MV-4-11 (cell line): ENCODE data around the gene KREMEN2.

Experiments used
- DNase-seq: peaks from one replicate; lab custom pipeline; 2025; lab: John Stamatoyannopoulos, UW

KREMEN2 gene

DNA sequence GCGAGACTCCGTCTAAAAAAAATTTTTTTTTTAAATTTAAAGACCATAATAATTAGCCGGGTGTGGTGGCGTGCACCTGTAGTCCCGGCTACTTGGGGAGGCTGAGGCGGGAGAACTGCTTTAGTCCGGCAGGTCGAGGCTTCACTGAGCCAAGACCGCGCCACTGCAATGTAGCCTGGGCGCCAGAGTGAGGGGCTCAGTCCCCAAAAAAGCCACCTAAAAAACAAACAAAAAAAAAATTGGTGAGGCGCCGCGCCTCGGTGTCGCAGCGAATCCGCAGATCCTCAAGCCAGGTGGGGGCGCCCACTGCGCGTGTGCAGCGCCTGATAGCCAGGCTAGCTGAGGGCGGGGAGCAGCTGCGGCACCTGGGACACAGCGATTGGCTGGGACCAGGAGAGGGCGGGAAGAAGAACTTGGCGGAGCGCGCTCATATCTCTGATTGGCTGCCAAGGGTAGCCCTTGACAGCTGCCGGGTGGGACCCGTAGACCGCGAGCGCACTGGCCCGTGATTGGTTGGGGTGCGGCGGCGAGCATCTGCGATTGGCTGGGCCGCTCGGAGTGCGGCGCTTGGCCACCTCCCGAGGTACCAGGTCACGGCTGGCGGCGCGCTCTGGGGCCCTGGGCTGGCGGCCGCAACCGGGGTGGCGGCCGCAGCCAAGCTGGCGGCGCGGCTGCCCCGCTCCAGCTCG, 39.7 kb downstream of the KREMEN2 start:
- peak; percentile 99 for DNase-seq

DNA sequence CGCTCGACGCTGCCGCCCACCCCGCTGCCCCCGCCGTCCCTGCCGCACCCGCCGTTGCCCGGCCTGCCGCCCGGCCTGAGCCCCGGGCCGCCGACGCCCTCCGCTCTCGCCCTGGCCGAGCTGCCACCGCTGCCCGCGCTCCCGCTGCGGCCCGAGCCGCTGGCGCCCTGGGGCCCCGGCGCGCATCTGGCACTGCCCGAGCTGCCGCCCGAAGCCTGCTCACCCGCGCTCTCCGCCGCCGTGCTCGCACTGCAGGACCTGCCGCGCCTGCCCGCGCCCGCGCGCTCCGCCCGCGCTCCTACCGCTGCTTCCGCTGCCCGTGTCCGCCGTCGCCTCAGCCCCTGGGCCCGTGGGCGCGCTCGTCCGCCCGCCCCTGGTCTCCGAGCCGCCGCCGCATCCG, 40.2 kb downstream of the KREMEN2 start:
- DNase-seq, result no peak

DNA sequence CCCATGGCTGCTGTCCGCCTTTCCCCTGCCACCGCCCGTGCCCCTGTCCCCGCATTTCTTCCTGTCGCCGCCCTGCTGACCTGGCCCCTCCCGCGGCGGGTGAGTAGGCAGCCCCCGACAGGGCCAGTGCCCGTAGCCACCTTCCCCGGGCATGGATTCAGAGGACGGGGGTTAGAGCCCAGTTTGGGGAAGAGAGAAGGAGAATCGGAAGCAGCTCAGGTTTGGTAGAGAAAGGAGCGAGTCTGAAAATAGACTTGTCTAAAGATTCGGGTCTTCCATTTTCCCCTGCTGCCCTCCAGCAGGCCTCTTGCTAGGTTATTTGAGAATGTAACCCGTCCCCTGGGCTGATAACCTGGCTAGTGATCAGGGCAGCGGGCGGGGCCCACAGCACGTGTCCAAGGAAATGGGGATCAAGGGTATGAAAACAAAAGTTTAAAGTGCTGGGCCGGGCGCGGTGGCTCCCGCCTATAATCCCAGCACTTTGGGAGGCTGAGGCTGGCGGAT, 40.8 kb downstream of the KREMEN2 start:
- peak; percentile 1 for DNase-seq

DNA sequence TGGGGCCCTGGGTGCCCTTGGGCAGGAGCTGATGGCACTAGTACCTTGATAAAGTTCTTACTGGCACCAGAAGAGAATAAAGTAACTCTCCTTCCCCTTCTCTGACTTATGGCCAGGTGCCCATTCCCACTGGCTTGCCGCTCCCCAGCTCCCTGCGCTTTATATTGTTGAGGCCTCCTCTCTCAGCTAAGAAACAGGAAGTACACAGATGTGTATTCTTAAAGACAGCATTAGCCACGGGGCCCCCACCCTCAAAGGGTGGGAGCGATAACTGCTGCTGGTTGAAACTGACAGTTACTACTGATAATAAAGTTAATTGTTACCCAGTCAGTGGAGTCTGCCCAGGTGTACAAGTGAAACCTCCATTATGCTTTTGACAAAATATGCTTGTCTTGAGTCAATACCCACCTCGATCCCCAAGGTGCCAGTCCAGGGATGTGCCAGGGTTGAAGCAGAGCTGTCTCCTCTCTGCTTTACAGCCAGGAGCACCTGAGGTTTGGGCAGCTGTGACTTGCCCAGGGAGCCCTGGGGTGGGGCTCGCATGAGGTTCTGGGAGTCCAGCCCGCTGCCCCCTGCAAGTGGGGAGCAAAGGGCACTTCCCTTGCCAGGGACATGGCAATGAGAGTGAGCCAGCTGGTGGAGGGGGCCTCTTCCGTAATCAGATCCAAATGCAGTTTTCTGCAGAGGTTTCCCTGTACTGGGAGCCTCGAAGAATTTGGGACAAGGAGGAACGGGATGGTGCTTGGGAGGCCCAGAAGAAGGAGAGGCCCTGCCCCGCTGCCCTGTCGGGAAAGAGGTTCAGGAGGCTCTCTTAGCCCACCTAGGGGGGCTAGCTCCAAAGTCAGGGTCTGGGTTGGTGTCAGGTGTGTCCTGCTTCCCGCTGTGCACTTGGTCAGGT, 43.2 kb downstream of the KREMEN2 start:
- DNase-seq, result peak; percentile 40

DNA sequence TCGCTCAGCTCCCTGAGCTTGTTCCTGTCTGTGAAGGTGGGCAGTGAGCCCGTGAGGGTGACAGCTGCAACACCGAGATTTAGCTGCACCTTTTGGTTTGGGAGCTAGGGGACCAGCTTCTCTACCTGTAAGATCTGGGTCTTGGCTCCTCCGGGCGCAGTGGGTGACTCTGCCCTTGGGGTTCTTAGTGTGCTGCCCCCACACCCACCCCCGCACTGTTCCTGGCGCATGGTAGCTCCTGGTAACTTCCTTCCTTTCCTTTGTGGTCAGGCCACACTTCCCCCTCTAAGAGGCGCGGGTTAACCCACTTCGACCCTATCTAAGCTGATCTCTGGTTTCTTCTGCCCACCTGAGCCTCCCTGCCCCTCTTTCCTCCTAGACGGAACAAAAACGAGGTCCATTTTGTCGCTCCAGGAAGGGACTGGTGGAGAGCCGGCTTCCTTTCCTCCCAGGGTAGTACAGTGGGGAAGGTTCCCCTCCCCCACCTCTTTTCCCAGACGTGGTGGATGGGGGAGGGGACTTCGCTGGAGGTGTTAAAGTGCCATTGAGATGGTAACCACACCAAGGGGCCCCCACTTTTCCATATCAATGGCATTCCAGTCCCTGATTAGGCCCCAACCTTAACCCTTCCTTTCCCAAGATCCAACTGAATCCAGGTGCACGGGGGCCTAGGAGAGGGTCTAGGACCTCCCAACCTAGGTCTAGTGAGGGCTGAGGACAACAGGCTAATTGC, 44.0 kb downstream of the KREMEN2 start:
- peak; percentile 61 for DNase-seq

DNA sequence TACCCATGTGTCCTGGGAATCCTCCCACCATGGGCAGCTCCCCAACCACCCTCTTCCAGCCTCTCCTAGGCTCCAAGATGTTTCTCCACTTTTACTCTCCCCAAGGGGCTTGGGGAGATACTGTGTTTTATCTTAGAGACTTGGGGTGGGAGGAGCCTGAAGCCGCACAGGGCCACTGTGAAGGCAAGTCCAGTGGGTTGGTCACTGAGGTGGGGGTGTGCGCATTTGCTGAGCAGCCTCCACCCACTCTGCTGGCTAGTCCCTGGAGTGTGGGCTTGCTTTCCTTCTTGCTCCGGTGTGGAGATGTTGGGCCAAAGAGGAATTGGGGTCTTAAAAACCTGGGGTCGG, 44.6 kb downstream of the KREMEN2 start:
- no peak for DNase-seq

DNA sequence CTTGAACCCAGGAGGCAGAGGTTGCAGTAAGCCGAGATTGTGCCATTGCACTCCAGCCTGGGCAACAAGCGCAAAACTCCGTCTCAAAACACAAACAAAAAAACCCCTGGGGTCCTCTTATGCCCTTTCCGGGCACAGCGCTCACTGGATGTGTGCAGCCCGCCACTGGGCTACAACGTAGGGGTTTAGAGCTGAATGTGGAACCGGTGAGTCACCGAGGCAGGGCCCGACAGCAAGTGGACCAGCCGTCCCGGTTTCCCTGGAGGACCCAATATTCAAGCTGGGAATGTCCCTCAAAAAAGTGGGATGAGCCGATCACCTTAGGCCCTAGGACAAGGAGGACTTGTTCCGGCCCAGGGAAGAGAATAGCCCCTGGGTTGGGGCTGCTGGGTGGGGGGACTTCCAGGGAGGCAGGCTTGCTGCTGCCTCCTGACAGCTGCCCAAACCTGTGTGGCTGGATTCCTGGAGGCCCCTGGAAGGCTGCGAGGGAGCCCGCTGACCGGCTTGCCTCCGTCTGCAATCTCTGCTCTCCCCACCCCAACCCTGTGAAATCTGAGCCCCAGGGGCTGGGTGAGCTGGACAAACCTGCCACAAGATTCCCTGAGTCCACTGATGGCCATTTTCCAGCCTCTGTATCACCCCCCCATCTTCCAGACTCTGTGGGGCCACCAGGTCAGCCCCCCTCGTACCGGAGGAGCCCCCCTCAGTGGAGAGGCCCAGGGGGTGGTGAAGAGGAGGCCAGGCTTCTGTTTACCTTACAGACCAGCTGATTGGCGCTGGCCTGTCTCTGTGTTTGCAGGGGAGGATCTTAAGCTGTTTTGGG, 45.7 kb downstream of the KREMEN2 start:
- no peak for DNase-seq

DNA sequence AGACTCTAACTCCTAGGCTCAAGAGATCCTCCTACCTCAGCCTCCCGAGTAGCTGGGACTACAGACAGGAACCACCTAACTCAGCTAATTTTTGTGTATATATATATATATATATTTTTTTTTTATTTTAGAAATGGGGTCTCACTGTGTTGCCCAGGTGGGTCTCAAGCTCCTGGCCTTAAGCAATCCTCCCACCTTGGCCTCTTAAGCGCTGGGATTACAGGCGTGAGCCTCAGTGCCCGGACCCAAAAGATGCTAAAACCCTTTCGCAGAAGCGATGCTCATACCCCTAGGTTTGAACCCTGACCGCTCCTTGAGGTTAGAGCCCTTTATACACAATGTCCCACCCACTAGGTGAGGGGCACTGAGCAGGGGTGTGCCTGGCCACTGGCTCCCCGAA, 46.4 kb downstream of the KREMEN2 start:
- DNase-seq, result no peak

DNA sequence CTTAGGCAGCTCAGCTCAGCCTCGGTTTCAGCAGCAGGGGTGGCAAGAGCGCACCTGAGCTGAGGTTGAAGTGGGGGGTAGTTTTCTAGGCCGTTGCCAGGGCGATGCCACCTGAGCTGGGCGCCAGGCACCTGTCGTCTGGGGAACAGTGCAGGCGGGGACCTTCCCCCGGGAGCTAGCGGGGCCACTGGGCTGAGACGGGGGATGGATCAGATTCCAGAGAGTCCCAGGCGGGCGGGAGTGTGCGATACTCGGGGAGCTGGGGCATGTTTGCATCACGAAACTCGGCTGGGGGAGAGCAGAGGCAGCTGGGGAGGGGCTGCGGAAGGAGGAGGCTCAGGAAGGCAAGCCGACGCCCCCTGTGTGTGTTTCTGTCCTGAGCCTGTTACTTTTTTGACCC, 48.2 kb downstream of the KREMEN2 start:
- no peak for DNase-seq

DNA sequence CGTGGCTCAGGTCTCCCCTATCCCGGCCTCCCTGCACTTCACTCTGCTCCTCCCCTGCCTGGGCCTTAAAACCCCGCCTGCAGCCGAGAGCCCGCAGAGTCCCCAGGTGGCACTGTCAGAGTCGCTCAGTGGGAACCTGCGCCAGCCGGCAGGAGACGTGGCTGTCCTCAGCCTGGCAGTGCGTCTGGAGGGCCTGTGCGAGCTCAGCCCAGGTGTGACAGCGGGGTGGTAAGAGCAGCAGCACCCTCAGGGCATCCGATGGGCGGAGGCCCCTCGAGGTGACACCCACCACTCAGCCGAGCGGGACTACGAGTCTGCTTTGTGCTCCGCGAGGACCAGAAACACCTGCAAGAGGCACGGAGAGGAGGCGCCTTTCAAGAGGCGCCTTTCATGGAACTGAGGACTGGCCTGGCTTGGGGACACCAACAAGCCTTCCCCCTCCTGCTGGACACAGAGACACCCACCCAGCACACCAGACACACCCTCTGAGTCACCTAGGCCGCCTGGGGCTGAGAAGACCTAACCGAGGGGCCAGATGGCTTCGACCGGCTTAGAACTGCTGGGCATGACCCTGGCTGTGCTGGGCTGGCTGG, 48.8 kb downstream of the KREMEN2 start, which contains the start of gene CLDN9:
CLDN9 (plus strand) TSS at position 96 of the 593 bp plus-strand sequence; CDS start at position 536, 440 bp downstream.
- no peak for DNase-seq

DNA sequence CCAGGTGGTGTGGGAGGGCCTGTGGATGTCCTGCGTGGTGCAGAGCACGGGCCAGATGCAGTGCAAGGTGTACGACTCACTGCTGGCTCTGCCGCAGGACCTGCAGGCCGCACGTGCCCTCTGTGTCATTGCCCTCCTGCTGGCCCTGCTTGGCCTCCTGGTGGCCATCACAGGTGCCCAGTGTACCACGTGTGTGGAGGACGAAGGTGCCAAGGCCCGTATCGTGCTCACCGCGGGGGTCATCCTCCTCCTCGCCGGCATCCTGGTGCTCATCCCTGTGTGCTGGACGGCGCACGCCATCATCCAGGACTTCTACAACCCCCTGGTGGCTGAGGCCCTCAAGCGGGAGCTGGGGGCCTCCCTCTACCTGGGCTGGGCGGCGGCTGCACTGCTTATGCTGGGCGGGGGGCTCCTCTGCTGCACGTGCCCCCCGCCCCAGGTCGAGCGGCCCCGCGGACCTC, 49.4 kb downstream of the KREMEN2 start:
- DNase-seq, result no peak

DNA sequence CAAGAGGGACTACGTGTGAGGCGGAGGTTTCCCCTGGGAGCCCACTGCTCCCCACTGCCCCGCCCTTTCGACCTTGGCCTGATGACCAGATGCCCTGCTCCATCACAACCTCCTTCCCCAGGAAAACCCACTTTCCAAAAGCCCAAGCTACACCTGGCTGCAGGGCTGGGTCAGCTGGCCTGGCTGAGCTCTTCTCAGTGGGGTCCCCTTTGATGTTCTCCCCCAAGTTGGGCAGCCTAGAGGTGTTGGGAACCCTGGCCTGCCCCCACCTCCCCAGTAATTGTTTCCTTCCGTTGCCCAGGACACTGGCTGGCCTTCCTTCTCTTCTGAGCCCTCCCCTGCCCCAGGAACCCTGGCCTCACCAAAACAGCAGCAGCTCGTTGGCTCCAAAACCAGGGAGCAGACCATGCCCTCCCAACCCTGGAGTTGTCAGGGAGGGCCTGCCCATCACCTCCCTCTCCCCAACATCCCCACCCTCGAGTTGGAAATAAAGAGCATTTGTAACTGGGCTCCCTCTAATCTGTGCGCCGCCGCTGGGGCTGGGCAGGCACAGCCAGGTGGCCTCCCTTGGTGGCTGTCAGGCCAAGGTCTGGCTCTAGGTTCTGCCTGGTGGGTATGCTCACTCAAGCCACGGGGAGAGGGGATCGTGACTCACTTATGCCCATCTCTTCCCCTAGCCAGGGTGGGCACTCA, 50.1 kb downstream of the KREMEN2 start:
- no peak for DNase-seq

DNA sequence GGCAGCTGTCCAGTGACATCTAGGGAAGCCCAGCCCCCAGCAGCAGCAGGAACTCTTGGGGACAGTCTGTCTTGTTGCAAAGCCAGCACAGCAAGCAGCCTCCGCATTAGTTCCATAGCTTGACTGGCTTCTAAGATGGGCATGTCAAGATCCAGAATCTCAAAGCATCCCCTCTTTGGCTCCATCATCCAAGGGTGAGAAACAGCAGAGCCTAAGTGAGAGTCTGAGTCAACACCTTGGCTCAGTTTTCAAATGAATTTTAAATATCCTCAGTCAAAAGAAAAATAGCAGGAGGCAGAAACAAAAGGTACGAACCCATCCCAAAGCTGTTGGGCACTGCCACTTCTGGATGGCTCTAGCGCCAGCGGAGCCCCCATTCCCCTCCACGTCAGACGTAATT, 50.9 kb downstream of the KREMEN2 start:
- DNase-seq, result no peak

DNA sequence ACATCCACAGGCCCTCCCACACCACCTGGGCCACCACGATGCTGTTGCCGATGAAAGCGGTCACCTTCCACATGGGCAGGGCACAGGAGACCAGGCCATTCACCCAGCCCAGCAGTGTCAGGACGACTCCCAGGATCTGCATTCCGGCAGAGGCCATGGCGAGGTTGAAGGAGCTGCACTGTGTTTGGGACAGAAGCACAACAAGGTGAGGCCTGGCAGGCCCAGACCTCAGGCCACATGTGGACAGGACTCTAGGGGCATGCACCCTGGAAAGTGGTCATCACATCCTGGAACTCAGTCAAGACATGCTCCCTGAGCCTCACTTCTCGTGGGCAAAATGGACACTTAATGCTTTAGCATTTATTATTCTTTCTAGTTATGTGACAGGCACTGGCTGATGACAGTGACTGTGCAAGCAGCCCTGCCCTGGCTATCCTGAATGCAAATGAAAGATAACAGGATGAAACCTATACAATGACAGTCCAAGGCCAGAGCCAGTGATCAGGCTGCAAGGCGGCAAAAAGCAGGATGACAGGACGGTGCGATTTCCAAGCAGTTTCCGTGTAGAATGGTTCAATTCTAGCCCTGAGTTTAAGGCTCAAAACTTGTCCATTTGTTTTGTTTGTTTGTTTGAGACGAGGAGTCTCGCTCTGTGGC, 51.9 kb downstream of the KREMEN2 start:
- no peak for DNase-seq

DNA sequence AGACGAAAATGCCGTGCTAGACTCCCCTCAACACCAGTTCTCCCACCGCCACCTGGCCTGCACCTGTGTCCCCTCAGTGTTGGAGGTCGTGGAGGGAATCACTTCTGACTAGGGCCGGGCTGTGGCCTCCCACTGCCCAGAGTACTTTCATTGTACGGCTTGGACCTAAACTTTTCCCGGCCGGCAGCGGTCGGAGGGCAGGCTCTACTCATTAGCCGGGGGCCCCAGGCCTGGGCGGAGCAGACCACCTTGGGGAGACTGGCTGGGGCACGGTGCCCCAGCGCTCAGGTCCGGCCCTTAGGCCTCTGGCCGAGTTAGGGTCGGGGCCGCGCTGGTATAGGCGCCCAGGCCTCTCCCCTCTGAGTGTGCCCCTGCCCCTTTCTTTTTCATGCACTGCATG, 53.3 kb downstream of the KREMEN2 start:
- no peak for DNase-seq
